CD4-positive, alpha-beta T cell treated with Interferon alpha-2 for 1 hour (primary cell): Measurements from ENCODE around the gene COG7.
"Not testable (repeated sequence)": the region's sequence is repeated elsewhere in the genome, so short reads cannot be mapped to it uniquely, and the experiment has no call there.

ENCODE experiments used
- DNase-seq, 2 donors: peaks; one replicate each; pipeline ENCODE4 v3.0.0-alpha.2; 2020 to 2022

COG7 gene

DNA sequence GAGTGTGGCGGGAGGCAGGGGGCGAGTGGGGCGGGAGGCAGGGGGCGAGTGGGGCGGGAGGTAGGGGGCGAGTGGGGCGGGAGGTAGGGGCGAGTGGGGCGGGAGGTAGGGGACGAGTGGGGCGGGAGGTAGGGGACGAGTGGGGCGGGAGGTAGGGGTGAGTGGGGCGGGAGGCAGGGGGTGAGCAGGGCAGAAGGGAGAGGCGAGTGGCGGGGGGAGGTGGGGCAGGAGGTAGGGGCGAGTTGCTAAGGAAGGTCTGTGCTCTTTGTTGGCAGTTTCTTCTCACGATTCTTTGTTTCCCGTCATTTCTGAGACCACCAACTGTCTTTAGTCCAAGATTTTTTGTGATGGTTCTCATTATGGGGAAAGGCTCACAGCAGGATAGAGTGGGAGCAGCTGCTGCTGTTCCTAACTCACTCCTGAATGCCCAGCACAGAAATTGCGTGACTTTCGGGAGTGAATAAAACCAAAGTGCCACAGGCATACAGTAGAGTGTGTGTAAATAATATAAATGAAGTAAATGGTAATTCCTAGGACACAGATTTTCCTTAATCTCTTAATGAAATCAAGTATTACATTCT, 44.7 kb downstream of the COG7 start:
- no peak for DNase-seq

GRCh38 chr16:23407436-23408127, 45.4 kb downstream of the COG7 start:
- no peak for DNase-seq

DNA sequence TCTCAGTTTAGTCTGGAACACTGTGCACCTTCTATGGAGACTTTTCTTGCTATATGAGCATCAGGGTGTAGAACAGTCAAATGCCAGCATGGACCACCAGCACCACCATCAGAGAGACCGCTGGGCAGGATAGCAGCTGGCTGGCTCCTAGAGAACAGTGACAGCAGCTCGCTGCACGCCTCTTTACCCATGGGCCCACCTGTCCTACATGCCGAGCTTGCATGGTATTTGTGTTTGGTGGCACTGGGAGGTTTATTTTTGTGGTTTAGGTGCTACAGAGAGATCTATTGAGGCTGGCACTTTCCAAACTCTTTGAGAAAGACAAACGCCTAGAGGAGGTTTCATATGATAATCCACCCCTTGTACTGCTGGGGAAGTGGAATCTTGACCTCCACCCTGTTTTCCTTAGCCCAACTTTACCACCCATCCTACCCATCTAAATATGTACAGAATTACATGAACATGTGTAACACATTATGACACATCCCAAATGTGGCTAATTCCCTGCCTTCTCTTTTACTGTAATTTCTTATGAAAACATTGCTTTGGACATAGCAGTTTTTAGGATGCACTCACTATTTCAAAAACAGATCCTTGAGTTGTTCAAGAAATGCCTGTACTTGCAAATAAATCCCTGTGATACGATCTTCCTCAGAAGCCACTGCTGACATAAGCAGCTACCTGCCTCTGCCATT, 46.3 kb downstream of the COG7 start:
- no peak for DNase-seq

DNA sequence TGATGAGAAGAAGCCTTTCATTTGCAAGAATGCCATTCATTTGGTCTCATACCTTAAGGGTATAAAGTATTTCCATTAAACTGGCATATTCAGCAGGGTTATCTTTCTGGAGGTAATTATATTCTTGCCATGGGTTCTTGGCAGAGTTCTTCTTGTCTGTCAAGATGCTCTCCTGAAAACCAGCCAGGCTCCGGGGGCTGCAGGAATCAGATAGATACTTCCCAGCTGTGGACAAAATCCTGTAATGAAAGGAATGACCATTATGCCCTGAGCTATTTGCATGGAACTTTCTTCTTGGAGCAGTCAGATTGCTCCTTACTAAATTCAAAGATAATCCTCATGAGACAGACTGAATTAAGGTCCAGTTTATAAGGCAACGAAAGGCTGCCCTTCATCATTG, 47.0 kb downstream of the COG7 start:
- DNase-seq, result no peak

DNA sequence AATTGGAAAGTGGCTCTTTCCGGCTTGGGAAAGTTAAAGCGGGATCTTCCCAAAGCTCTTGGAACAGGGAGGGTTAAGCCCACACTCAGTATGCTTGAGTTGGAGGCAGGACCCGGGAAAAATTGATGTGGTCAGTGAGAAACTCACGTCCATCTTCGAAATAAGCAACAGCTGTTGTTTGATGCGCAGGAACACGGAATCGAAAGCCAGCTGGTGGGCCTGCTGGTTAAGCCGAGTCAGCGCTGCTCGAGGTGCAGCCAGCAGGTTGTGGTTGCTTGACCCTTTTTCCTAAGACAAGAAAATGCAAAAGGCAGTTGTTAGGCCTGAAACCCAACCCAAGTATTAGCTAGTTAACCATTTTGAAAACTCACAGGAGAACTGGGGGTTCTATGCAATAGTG, 49.4 kb downstream of the COG7 start:
- DNase-seq, result no peak

DNA sequence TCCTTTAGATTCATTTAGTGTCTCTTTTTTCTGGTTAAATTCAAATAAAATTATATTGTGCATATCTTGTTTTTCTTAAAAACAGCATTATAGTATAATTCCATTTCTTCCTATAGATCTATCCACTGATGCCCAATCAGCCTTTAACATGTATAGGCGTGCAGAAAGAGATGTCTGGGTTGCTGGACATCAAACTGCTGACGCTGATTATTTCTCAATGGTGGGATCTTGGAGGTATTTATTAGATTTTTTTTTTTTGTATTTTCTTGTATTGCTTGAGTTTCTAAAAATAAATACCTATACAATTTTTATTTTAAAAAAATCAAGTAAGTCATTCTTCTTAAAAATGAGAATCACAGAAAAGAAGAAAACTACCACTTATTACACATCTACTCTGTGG, 50.9 kb downstream of the COG7 start:
- DNase-seq, result no peak

GRCh38 chr16:23401139-23401538, 51.9 kb downstream of the COG7 start:
- DNase-seq, result no peak

- not testable (repeated sequence) for DNase-seq
Observed at GRCh38 chr16:23400447-23400846, 52.5 kb downstream of the COG7 start.

GRCh38 chr16:23398987-23399805, 53.8 kb downstream of the COG7 start:
- DNase-seq, result no peak

DNA sequence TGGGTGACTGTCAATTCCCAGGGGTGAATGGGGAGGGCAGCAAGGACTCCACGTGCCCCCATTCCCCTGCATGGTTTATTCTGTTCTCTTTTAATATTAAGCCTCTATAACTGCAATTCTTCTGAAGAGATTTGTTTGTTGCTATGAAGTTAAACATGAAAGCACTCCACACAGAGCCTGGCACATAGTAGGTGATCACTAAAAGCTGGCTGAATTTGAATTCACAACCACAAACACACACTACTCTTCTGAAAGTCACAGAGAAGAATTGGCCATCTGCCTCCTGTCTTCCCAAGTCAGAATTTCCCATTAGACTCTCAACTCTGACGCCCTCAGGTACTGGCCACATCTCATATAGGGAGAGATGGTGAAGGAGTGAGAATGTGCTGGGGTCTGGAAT, 55.5 kb downstream of the COG7 start:
- DNase-seq, result no peak

DNA sequence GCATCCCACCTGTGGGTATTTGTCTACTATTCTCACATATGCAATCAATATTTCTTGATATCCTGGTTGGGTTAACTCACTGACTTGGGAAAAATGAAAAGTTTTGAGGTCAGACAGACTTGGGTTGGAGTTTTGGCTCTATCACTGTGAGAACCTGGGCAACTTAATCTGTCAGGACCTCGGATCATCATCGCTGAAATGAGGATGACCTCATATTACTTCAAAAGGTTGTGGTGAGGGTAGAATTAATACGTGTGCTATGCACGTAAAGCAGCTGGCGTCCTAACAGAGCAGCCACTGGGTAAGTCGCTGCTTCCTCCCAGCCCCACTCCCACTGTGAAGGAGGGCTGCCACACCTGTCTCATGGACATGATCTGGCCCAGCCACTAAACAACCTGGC, 57.3 kb downstream of the COG7 start:
- no peak for DNase-seq

GRCh38 chr16:23394141-23394831, 58.7 kb downstream of the COG7 start:
- no peak for DNase-seq

DNA sequence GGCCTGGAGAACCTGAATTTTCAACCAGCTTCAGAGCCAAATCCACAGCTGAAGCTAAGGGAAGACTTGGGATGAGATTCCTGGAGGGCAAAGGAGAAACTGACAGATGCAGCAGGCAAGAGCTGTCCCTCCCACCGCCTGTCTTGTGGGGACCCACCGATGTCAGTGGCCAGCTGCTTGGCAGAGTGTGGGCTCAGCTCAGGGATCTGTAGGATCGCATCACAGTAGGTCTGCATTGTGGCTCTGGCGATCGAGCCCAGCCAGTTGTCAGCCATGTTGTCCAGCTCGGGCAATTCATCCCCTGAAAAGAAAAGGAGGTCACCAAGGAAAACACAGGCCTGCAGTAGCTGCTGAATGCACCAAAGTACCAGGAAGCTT, 60.8 kb downstream of the COG7 start:
- no peak for DNase-seq

DNA sequence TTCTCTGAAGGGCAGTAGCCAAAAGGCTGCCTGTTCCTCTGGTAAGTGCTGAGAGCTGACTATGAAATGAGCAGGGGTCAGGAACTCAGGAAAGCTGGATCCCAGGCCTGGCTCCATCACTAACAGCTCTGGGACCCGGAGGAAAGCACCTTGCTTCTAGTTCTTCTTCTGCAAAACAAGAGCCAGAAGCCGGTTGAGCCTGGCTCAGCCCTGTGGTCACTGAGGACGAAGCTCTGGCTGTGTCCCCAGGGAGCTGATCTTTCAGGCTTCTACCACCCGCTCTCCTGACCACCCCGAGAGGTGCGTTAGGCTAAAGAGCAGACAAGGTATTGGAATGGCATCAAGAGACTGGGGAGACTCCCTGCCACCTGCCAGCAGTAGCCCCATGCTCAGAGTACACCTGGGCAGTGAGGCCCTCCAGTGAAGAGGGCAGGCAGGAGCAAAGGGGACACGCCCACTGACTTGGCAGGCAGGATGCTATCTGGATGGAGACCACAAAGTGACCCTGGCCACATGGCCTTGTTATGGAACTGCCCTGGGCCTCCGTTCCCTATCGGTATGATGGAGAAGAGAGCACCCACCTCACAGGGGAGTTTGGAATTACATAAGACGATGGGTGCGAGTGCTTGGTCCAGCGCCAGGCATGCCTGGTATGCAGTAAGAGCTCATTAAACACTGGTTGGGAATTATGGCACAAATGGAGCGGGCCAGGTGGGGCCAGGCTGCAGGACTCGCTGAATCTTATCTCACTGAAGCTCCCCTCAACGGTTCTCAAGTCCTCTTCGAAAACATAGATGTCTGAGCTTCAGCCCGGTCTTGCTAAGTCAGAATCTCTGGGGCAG, 61.4 kb downstream of the COG7 start:
- DNase-seq, result no peak

DNA sequence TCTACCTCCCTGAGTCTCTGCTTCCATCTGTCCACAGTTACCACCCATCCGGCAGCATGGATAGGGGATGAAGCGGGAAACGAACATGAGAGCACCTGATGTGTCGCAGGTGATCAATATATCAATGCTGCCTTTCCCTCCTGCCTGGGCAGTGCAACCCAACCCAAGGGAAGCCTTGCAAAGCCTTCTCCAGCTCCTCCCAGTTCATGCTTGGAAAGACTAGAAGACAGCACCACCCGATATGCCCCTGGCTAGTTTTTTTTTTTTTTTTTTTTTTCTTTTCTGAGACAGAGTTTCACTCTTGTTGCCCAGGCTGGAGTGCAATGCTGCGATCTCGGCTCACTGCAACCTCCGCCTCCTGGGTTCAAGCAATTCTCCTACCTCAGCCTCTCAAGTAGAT, 63.1 kb downstream of the COG7 start:
- DNase-seq, result not testable (repeated sequence)

GRCh38 chr16:23389201-23389600, 63.8 kb downstream of the COG7 start:
- DNase-seq, result no peak

DNA sequence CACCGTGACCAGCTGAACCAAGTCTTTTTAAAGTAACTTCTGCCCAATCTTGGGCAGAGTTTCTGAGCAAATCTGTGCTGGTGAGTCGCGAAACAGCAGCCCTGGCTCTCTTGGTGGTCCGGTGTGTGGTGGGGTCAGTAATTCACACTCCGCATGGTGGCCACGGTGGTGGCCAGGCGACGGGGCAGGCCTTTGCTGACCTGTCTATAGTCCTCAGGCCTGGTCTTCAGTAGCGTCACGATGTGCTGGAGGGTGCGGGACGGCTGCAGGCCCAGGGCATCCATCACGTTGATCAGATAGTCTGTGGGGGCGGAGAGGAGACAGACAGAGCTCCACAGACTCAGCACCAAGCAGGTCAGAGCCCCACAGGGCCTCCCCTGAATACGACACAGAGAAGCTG, 64.2 kb downstream of the COG7 start:
- DNase-seq, result no peak

DNA sequence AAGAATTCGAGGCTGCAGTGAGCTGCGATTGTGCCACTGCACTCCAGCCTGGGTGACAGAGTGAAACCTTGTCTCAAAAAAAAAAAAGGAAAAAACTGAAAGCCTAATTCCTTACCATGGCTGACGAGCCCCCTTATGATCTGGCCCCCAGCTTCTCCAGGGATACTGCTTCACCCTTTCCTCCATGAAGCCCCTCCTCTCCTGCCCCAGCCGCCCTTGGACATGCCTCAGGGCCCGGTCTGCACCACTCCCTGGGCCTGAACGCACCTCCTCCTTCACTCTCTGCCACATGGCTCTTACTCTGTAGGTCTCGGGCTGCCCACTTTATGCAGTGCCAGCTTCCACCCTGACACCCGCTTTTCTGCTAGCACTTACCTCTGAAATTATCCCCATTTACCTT, 65.3 kb downstream of the COG7 start:
- DNase-seq, result no peak

DNA sequence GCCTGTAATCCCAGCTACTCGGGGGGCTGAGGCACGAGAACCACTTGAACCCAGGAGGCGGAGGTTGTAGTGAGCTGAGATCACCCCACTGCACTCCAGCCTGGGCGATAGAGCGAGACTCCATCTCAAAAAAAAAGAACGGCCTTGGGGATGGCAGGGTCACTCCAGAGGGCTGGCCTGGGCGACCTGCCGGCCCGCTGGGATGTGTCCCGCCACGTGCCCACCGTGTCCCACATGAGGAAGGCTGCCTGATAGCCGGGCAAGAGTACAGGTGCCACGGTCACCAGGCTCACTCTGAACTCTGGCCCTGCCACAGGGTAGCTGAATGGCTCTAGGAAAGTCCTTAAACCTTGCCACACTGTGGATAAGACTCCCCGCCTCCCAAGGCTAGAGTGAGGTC, 67.5 kb downstream of the COG7 start:
- no peak for DNase-seq

DNA sequence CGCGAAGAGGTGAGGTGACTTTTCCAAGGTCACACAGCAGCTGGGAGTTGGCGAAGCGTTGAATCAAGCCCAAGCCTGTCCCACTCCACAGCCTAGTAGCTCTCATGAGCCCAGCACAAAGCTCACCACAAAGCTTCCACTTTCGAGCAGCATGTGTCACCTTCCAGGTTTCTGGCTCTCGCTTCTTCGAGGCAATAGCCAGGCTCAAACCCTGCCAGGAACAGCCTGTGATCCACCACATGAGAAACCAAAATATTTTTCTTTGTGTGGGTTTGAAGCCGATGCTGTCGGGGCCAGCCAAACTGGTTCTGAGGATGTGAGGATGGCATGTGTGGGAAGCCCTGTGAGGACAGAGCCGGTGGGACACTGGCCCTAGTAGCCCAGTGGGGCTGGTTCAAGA, 68.1 kb downstream of the COG7 start:
- no peak for DNase-seq

DNA sequence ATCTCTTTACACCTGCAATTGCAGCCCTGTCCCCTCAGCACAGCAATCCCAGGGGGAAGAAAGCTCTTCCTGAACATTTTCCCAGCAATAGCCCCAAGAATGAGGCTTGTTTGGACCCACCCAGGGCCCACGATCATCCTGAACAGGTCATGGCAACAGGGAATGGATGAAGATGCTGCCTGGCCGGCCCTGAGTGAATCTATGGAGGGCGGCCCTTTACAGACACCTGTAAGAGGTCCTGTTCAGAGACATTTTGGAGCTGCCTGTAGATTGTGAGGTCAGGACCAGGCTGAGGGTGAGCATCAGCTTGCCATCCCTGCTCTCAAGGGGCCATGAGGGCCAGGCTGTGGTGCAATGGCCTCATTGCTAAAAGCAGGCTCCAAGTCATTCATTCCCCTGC, 69.1 kb downstream of the COG7 start:
- no peak for DNase-seq

GRCh38 chr16:23382279-23382678, 70.7 kb downstream of the COG7 start:
- no peak for DNase-seq
